GM21786 (cell line): ENCODE measurements around the gene GATA3.
A peak's percentile ranks its signal among the peaks of the same experiment; 100 is the strongest.

Source experiments
- ATAC-seq: cut with Tn5 transposase; IDR thresholded peaks from one replicate; pipeline ENCODE4 v1.9.1; 2021; ENCODE audit not compliant: unreplicated experiment

The GATA3 gene

DNA sequence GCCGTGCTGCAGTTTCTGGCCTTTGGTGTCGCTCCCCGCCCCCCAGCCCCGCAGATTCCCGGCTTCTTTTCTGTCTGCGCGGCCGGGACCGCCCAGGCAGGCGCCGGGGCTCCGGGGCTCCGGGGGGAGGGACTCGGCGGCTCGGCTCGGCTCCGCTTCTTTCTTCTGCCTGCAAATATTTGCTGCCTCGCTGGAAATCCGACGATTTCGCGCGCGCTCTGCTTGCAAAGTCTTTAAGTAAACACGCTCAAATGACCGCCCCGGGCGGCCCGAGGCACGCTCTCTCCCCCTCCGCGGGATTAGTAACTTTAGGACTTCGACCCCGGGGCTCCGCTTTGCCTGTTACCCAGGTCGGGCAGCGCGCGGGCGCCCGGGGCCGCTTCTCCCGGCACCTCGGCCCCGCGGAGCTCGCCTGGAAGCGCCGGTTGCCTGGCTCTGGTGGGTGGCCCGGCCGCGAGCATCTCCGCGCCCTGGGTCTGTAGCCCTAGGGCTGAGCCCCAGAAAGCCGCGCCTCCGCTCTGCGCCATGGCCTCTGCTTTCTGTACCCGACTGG, 3.9 kb upstream of the GATA3 start:
- no peak for ATAC-seq

DNA sequence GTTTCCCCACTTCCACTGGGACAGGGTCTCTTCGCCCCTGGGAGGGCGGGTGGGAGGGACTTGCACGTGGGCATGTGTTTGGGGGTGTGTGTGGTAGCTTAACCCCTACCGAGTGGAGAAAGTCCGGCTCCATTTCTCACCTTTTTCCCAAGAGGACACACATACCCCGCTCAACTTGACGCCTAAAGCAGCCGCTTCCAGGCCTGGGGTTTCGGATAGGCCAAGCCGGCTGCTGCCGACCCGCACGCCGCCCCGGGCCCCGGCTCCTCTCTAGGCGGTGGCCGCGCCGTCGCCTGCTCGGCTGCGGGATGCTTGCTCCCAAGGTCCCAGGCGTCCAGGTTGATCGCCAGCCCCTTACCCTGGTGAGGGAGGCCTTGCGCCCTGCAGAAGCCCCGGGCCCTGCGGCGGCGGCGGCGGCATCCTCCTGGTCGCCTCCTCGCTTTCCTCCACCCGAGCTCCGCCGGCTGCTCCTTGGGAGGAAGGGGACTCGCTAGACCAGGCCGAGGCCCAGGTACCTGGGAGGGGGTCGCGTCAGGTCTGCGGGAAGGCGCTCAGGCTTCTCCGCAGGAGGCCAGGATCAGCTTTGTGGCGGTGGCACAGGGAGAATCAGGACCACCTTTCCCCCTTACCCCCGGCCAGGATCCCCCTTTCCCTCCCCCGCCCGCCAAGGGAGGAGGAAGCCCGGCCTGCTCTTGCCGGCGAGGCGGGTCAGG, 3.2 kb upstream of the GATA3 start:
- ATAC-seq = no peak

DNA sequence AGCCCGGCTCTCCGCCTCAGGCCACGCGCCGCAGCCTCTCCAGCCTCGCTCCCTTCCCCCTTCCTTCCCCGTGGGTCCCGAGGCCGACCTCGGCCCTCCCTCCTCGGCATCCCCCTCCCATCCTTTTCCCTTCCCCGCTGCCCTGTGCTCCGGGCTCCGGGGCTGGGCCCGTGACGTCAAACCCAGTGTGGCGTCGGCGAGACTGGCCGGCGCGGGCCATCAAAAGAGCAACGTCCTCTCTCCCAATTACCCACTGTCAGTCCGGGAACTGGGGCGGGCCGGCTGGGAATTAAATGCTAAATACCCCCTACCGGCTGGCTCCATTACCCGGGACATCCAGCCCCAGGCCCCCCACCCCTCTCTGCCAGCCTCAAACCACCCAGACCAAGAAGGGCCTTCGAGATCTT, 2.6 kb upstream of the GATA3 start:
- ATAC-seq = no peak

- no peak for ATAC-seq
Measured at GRCh38 chr10:8052341-8052955, 2.0 kb upstream of the GATA3 start.

- no peak for ATAC-seq
Measured at GRCh38 chr10:8052956-8053445, 1.5 kb upstream of the GATA3 start.

- ATAC-seq = peak; percentile 47
Measured at GRCh38 chr10:8053446-8054243, 843 bp upstream of the GATA3 start.

DNA sequence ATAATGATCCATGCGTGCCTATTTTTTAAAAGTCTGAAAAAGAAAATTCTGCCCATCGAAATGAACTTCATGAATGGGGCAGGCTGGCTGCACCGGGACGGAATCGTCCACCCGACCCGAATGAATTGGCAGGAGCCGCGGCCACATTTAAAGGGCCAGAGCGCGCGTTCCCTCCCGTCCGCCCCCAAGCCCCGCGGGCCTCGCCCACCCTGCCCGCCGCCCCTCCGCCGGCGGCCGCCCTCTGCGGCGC, 319 bp upstream of the GATA3 start:
- peak; percentile 1 for ATAC-seq

DNA sequence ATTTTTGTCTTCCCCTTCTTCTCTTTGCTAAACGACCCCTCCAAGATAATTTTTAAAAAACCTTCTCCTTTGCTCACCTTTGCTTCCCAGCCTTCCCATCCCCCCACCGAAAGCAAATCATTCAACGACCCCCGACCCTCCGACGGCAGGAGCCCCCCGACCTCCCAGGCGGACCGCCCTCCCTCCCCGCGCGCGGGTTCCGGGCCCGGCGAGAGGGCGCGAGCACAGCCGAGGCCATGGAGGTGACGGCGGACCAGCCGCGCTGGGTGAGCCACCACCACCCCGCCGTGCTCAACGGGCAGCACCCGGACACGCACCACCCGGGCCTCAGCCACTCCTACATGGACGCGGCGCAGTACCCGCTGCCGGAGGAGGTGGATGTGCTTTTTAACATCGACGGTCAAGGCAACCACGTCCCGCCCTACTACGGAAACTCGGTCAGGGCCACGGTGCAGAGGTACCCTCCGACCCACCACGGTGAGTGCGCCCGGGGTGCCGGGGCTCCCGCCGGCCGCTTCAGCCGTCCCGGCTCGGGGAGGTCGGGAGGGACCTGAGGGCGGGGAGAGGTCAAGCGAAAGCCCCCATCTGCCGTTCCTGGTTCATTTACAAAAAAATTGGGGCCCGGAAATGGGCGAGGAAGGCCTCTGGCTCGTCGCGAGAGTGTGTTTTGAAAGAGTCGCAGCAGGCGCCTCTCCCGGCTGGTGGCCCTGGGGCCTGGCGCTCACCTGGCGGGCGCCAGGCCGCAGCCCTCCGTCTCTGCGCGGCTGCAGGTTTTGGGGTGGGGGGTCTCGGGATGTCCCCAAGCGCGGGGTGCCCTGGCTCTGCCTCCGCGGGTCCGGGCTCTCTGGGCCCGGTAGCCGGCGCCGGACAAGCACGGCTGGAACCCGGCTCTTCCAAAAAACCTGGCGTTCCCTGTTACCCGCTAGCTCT, 1.2 kb downstream of the GATA3 start:
- no peak for ATAC-seq

GRCh38 chr10:8056378-8056777, 1.9 kb downstream of the GATA3 start:
- no peak for ATAC-seq

GRCh38 chr10:8056871-8057331, 2.4 kb downstream of the GATA3 start:
- peak; percentile 29 for ATAC-seq

- ATAC-seq = no peak
Measured at GRCh38 chr10:8057636-8058273, 3.3 kb downstream of the GATA3 start.

DNA sequence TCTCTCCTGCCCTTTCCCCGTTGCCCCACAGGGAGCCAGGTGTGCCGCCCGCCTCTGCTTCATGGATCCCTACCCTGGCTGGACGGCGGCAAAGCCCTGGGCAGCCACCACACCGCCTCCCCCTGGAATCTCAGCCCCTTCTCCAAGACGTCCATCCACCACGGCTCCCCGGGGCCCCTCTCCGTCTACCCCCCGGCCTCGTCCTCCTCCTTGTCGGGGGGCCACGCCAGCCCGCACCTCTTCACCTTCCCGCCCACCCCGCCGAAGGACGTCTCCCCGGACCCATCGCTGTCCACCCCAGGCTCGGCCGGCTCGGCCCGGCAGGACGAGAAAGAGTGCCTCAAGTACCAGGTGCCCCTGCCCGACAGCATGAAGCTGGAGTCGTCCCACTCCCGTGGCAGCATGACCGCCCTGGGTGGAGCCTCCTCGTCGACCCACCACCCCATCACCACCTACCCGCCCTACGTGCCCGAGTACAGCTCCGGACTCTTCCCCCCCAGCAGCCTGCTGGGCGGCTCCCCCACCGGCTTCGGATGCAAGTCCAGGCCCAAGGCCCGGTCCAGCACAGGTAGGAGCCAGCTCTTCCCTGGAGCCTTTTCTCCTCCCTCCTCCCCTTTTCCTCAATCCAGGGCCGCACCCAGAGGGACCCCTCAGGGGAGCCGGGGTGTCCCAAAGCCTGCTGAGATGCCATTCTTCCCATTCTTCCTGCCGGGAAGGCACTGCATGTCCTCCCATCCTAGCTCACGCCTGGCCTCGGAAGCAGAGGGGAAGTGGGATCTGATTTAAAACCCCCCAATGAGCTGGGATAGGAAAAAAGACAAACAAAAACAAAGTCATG, 4.0 kb downstream of the GATA3 start:
- ATAC-seq = no peak

DNA sequence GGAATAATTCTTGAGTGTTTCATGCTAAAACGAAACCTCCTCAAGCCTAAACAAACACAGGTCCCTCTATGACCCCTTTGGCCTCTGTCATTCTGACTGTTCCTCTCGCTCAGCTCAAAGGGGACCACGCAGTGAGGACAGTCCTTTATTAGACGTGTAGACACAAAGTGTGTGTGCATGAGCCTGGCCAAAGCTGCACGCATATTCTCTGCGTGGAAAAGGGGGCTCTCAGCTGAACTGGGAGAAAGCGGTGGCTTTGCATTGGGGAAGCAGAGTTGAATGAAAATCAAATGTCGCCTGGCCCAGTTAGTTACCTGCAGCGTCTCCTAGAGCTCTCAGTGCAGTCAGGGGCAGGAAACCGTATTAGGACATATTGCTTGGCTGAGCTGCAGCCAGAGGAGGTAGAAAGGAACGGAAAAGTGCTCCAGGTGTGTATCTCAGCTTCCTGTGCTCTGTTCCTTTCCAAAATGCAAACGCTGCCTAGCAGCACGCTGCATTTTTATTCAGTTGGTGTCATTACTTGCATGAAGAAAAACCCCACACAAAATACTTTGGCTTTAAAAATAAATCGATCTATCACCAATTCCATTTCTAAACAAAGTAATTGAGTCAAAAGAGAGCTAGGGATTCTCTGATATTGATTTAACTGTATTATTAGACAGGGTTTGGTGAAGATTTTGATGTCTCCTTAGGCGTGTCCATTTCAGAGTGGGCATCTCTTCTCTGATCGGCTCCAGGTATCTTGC, 4.9 kb downstream of the GATA3 start:
- no peak for ATAC-seq

DNA sequence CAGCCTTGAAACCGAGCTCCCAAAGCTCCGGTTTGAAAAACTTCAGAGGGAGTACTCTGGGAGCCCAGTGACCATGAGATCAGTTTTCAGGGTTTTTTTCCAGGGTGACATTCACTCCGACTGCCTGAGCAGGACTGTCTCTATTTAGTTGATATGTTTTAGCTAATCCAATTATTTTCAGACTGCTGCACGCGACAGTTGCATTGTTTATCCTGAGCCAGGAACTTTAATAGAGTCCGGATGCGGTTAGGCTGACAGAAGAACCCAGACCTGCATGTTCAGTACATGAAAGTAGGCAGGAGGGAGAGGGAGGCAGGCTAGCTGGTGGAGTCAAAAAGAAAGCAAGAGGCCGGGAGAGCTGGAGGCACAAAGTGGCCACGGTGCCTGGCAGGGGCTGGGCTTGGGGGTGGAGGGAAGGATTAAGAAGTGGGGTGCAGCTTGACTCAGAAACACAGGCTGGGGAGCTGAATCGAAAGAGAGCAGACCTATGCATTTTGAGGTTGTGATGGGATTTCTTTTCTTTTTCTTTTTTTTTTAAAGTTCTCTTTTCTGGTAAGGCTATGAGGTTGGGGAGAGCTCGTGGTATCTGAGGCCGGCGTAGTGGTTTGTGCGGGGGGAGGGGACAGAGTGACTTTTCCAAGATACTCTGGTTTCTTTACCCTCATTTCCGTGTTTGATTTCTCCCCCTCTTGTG, 5.7 kb downstream of the GATA3 start:
- peak; percentile 47 for ATAC-seq

DNA sequence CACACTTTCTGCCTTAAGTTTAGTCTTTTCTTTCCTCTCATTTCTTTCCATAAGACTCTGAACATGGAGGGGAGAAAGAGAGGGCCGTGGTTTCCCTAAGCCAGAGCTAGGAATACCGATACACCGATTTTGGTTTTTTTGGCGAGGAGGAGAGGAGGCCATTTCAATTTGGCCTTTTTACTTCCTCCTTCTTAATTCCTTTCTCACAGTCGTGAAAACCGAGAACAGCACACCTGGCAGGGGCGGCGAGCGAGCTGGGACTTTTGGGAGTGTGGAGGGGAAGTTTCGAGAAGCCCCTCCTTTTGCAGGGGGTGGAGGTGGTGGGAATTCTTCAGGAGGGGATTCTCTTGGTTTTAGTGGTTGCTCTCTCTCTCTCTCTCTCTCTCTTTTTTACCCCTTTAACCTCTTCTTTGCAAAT, 6.2 kb downstream of the GATA3 start:
- ATAC-seq = no peak

- no peak for ATAC-seq
Measured at GRCh38 chr10:8061274-8062211, 7.1 kb downstream of the GATA3 start.
